Breast epithelium (tissue), 3 donors: ENCODE measurements around the gene PTPRN2.

Experiments
- POLR2A ChIP-seq: fragments of 450-650 bp; IDR thresholded peaks from one replicate; pipeline ENCODE4 v1.6.1; 2016; ENCODE audit warnings: antibody characterized with exemption, mild to moderate bottlenecking, moderate library complexity
- TF ChIP-seq, protein P1 (sequence below), 3 donors: fragments of 450-650 bp; IDR thresholded peaks; one replicate each; pipeline ENCODE4 v1.5.1; 2016 to 2017; ENCODE audit warnings: antibody characterized with exemption in 3 of 3, mild to moderate bottlenecking in 3 of 3, moderate library complexity in 3 of 3

DNA sequence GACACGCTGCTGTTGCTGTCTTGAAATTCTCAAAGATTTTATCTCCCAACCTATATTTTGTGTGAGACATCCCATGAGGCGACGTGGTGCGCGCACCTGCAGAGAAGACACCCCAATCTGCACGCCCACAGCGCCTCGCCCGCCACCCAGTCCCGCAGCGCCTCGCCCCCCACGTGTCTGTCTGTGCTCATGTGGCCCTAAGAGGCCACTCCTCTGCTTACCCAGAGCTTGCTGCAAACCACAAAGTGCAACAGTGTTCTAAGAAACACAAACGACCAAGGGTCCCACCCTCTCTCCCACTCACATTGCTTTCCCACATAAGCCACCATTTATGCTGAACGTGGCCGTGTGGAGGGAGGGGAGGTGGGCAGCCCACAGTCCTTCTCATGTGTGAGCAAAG is 287.2 kb downstream of the PTPRN2 start:
- TF ChIP-seq, protein P1, sequence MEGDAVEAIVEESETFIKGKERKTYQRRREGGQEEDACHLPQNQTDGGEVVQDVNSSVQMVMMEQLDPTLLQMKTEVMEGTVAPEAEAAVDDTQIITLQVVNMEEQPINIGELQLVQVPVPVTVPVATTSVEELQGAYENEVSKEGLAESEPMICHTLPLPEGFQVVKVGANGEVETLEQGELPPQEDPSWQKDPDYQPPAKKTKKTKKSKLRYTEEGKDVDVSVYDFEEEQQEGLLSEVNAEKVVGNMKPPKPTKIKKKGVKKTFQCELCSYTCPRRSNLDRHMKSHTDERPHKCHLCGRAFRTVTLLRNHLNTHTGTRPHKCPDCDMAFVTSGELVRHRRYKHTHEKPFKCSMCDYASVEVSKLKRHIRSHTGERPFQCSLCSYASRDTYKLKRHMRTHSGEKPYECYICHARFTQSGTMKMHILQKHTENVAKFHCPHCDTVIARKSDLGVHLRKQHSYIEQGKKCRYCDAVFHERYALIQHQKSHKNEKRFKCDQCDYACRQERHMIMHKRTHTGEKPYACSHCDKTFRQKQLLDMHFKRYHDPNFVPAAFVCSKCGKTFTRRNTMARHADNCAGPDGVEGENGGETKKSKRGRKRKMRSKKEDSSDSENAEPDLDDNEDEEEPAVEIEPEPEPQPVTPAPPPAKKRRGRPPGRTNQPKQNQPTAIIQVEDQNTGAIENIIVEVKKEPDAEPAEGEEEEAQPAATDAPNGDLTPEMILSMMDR (IDR thresholded peaks at IDR 0.05), result no peak
- no peak for TF ChIP-seq POLR2A
